OCI-LY7 (cell line): Measurements from ENCODE around the gene LILRB2. TPM values are rescaled to one million over a fixed set of nuclear protein-coding genes. Genes with fewer than 3 reads are reported as not detected.
"Not testable (repeated sequence)": the region's sequence is repeated elsewhere in the genome, so short reads cannot be mapped to it uniquely, and the experiment has no call there.

ENCODE experiments used
- BruUV-seq: library from RNA; stranded (reverse); fragments of 400-500 nt; replicated peaks from 2 replicates; lab custom pipeline; 2021; lab: Mats Ljungman, UMichigan
- CTCF ChIA-PET: fragments of 300-600 bp; sonication (Branson Sonifier 250); formaldehyde crosslinking; loops from one replicate; lab custom pipeline; 2022; ENCODE audit warnings: antibody characterized with exemption; ENCODE audit not compliant: unreplicated experiment; lab: Charles Lee
- POLR2A ChIA-PET: fragments of 300-600 bp; sonication (Branson Sonifier 250); formaldehyde crosslinking; loops from one replicate; lab custom pipeline; 2022; ENCODE audit warnings: antibody characterized with exemption; lab: Charles Lee
- DNase-seq: peaks from one replicate; pipeline ENCODE4 v3.0.0-alpha.2; 2015; ENCODE audit warnings: low spot score
- H2AFZ ChIP-seq: fragments of 200-600 bp; sonication (generic), shearing (Covaris generic); 2 replicates; pipeline ENCODE4 v1.6.1; 2014; ENCODE audit warnings: mild to moderate bottlenecking, antibody characterized with exemption, low read length, moderate library complexity
- H3K27ac ChIP-seq: fragments of 200-600 bp; sonication (generic); 2 replicates; pipeline ENCODE4 v1.5.1; 2014; ENCODE audit warnings: mixed run types, low read depth, mild to moderate bottlenecking, moderate library complexity, low read length, inconsistent platforms; ENCODE audit not compliant: poor library complexity, severe bottlenecking
- H3K36me3 ChIP-seq: fragments of 200-600 bp; sonication (generic); 2 replicates; pipeline ENCODE4 v1.6.1; 2014; ENCODE audit warnings: mild to moderate bottlenecking, antibody characterized with exemption, low read length, moderate library complexity, mixed read lengths; ENCODE audit not compliant: insufficient read depth
- H3K4me1 ChIP-seq: fragments of 200-600 bp; sonication (generic); 2 replicates; pipeline ENCODE4 v1.5.1; 2014; ENCODE audit warnings: mild to moderate bottlenecking, low read length; ENCODE audit not compliant: insufficient read depth, poor library complexity, severe bottlenecking
- H3K4me2 ChIP-seq: fragments of 200-600 bp; sonication (generic); 2 replicates; pipeline ENCODE4 v1.6.1; 2014; ENCODE audit warnings: mild to moderate bottlenecking, low read length
- H3K4me3 ChIP-seq: fragments of 200-600 bp; sonication (generic); 2 replicates; pipeline ENCODE4 v1.5.1; 2014; ENCODE audit warnings: mild to moderate bottlenecking, low read depth, low read length; ENCODE audit not compliant: poor library complexity, severe bottlenecking
- H3K79me2 ChIP-seq: fragments of 200-600 bp; sonication (generic); 2 replicates; pipeline ENCODE4 v1.6.1; 2016; ENCODE audit warnings: low read depth, mild to moderate bottlenecking, low read length, moderate library complexity, mixed read lengths; ENCODE audit not compliant: insufficient read depth
- H3K9me2 ChIP-seq: fragments of 200-600 bp; sonication (generic); 2 replicates; pipeline ENCODE4 v1.6.1; 2016; ENCODE audit warnings: mild to moderate bottlenecking, low read length, mixed read lengths; ENCODE audit not compliant: insufficient read depth
- H3K9me3 ChIP-seq: fragments of 200-600 bp; sonication (generic); 2 replicates; pipeline ENCODE4 v1.6.1; 2014; ENCODE audit warnings: mild to moderate bottlenecking, mixed run types, low read length, mixed read lengths
- H4K20me1 ChIP-seq: fragments of 200-600 bp; sonication (generic); 2 replicates; pipeline ENCODE4 v1.6.1; 2014; ENCODE audit warnings: mild to moderate bottlenecking, antibody characterized with exemption, low read length, moderate library complexity, mixed read lengths; ENCODE audit not compliant: insufficient read depth
- EZH2phosphoT487 ChIP-seq: fragments of 200-600 bp; sonication (generic); IDR thresholded peaks from 2 replicates; pipeline ENCODE4 v1.6.1; 2018; ENCODE audit warnings: low read depth, borderline replicate concordance, mild to moderate bottlenecking, mixed run types, antibody characterized with exemption, low read length, moderate library complexity, mixed read lengths
- intact Hi-C: fragments of 100-400 bp; cut with micrococcal nuclease; formaldehyde crosslinking; loops from one replicate; pipeline ENCODE4 v1.10.0; 2022; ENCODE audit not compliant: unreplicated experiment
- total RNA-seq, 2 experiments: library from RNA; depleted of rRNA in 1 of 2; stranded (reverse); fragments of >200 nt in 1 of 2; shearing (Covaris generic) in 1 of 2; gene quantifications; 2 replicates each; pipeline ENCODE4 v1.2.3, GENCODE V29; 2014 to 2022
- TF ChIP-seq, protein P1 (sequence below): fragments of 200-600 bp; sonication (generic); conservative IDR thresholded peaks from 2 replicates; pipeline ENCODE4 v1.5.1; 2014; ENCODE audit warnings: mild to moderate bottlenecking, antibody characterized with exemption, low read length, moderate library complexity, mixed read lengths

The LILRB2 gene
- total RNA-seq, 2 experiments from 2014 or later: not detected

DNA sequence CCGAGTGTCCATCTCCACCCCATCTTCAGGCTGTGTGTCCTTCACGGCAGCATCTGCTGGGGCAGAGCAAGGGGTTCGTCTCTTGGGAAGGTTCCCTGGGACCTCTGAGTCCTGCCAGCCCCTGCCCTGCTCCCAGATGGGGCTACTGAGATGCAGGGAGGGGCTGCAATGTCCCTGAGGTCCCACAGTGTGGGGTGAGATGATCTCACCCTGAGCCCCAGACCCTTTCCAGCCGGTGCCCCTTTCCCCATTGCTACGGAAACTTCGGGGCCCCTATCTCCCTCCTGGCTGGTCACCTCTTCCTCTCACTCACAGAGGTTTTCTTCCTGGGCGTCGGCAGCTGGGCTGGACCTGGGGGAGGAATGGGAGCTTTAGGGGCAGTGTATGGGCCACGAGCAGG is 5.0 kb downstream of the LILRB2 start:
- Histone ChIP-seq H2AFZ (no peak overlapping the region), H3K4me3 (no peak overlapping the region), H3K9me2 (no peaks in the 10 kb centered on the region), H3K36me3 (no peaks in the 10 kb centered on the region), H4K20me1 (no peaks in the 10 kb centered on the region), H3K9me3 (no peaks in the 10 kb centered on the region), H3K79me2 (no peaks in the 10 kb centered on the region), H3K4me2 (no peak overlapping the region), H3K27ac (no peak overlapping the region), H3K4me1 (peaks cover 3% of the 10 kb centered on the region)
- CTCF ChIA-PET: no interaction called here
- no peak for DNase-seq
- TF ChIP-seq, protein P1, sequence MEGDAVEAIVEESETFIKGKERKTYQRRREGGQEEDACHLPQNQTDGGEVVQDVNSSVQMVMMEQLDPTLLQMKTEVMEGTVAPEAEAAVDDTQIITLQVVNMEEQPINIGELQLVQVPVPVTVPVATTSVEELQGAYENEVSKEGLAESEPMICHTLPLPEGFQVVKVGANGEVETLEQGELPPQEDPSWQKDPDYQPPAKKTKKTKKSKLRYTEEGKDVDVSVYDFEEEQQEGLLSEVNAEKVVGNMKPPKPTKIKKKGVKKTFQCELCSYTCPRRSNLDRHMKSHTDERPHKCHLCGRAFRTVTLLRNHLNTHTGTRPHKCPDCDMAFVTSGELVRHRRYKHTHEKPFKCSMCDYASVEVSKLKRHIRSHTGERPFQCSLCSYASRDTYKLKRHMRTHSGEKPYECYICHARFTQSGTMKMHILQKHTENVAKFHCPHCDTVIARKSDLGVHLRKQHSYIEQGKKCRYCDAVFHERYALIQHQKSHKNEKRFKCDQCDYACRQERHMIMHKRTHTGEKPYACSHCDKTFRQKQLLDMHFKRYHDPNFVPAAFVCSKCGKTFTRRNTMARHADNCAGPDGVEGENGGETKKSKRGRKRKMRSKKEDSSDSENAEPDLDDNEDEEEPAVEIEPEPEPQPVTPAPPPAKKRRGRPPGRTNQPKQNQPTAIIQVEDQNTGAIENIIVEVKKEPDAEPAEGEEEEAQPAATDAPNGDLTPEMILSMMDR: no peak
- no TSS peak for BruUV-seq
- POLR2A ChIA-PET: no interaction called here
- intact Hi-C loops: no loop called here

DNA sequence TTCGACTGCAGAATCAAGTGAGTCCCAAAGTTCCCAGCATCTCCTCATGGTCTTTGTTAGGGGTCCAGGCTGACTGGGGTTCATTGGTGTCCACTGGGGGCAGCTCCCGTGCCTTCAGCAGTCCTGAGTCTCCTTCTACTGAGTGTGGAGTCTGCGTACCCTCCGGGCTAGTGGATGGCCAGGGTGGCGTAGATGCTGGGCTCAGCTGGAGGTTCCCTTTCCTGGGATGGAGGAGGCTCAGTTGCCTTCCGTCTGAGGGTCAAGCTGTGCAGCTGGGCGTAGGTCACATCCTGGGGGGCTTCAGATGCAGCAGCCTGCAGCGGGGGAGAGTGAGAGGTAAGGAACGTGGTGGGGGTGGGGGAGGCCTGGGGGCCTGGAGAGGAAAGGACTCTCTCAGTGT is 6.4 kb downstream of the LILRB2 start:
- H3K27ac ChIP-seq, H3K79me2 ChIP-seq, H3K4me3 ChIP-seq, BruUV-seq, CTCF ChIA-PET, H3K9me3 ChIP-seq, H3K36me3 ChIP-seq, POLR2A ChIA-PET, H3K9me2 ChIP-seq, intact Hi-C loops, DNase-seq, H3K4me1 ChIP-seq, H3K4me2 ChIP-seq, H4K20me1 ChIP-seq, H2AFZ ChIP-seq: not testable (repeated sequence)

DNA sequence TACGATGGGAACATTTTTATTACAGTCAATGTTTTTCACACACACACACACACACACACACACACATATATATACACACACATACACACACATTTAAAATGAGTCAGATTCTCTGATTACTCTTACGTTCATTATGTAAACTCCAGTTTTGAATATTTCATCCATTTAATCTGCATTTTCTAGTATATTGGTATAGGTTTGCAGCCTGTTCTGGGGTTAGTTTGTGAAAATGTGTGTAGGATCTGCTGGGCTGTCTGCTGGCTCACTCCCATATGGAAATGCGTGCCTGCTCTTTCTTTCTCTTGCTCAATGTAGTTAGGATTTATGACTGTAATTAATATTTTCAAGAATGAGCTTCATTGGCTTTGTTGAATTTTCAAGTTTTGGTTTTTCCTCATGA is 7.1 kb downstream of the LILRB2 start:
- H3K4me2 ChIP-seq: no peak overlapping the region
- H4K20me1 ChIP-seq: no peaks in the 10 kb centered on the region
- BruUV-seq: no TSS peak
- H3K4me1 ChIP-seq: no peaks in the 10 kb centered on the region
- no peak overlapping the region for H3K4me3 ChIP-seq
- no peaks in the 10 kb centered on the region for H3K36me3 ChIP-seq
- H3K79me2 ChIP-seq: no peaks in the 10 kb centered on the region
- H3K9me3 ChIP-seq: no peaks in the 10 kb centered on the region
- ChIA-PET POLR2A (no interaction called here), CTCF (no interaction called here)
- no peaks in the 10 kb centered on the region for H3K9me2 ChIP-seq
- intact Hi-C loops: no loop called here
- no peak overlapping the region for H3K27ac ChIP-seq
- TF ChIP-seq, protein P1: no peak
- TF ChIP-seq EZH2phosphoT487: no peak
- no peak overlapping the region for H2AFZ ChIP-seq
- no peak for DNase-seq

DNA sequence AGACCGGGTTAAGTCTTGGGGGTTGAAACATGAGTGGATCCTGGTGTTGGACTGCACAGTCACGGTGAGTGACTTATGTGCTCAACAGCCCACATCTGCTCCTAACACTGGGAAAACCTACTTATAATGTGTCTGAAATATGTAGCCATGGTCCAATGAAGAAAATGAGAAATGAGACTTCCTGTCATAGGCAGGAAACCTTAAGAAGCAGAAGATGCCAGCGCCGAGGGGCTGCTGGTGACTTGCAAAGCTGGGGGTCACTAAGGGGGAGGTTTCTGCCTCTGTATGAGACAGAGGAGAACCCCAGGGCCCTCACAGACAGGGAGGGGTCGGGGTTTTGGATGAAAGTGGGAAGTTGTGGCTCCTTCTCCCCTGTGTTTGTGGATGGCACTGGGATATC is 8.7 kb downstream of the LILRB2 start:
- H3K4me1 ChIP-seq, intact Hi-C loops, BruUV-seq, H3K79me2 ChIP-seq, H3K27ac ChIP-seq, H2AFZ ChIP-seq, CTCF ChIA-PET, H3K9me2 ChIP-seq, H4K20me1 ChIP-seq, H3K4me3 ChIP-seq, POLR2A ChIA-PET, H3K9me3 ChIP-seq, DNase-seq, H3K36me3 ChIP-seq, H3K4me2 ChIP-seq: not testable (repeated sequence)

DNA sequence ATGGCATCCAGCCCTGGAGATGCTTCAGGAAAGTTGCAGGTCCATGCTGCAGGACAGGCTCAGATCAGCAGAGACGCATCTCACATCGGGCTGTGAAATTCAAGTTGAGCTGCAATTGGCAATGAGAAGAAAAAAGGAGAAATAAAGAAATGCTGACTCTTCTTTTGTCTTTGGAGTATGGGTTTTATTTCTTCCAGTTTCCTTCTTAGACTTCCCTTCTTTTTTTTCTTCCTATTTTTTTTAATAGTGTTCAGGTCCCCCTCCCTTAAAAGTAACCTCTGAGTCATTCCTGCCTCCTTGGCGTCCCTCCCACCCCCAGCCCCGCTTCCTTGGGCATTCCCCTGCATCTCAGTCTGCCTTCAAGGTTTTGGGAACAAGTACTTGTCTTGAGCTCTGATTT is 9.3 kb downstream of the LILRB2 start:
- intact Hi-C loops, H3K27ac ChIP-seq, DNase-seq, H3K4me2 ChIP-seq, H2AFZ ChIP-seq, H3K36me3 ChIP-seq, H3K4me3 ChIP-seq, H3K9me3 ChIP-seq, H3K79me2 ChIP-seq, POLR2A ChIA-PET, H3K4me1 ChIP-seq, CTCF ChIA-PET, H4K20me1 ChIP-seq, H3K9me2 ChIP-seq, BruUV-seq: not testable (repeated sequence)
